Medulla oblongata (tissue), 1 donor: ENCODE results near the gene PEAK3.

Experiments
- DNase-seq: peaks from one replicate; pipeline ENCODE4 v3.0.0-alpha.2; 2015; ENCODE audit errors: extremely low spot score

Gene PEAK3

DNA sequence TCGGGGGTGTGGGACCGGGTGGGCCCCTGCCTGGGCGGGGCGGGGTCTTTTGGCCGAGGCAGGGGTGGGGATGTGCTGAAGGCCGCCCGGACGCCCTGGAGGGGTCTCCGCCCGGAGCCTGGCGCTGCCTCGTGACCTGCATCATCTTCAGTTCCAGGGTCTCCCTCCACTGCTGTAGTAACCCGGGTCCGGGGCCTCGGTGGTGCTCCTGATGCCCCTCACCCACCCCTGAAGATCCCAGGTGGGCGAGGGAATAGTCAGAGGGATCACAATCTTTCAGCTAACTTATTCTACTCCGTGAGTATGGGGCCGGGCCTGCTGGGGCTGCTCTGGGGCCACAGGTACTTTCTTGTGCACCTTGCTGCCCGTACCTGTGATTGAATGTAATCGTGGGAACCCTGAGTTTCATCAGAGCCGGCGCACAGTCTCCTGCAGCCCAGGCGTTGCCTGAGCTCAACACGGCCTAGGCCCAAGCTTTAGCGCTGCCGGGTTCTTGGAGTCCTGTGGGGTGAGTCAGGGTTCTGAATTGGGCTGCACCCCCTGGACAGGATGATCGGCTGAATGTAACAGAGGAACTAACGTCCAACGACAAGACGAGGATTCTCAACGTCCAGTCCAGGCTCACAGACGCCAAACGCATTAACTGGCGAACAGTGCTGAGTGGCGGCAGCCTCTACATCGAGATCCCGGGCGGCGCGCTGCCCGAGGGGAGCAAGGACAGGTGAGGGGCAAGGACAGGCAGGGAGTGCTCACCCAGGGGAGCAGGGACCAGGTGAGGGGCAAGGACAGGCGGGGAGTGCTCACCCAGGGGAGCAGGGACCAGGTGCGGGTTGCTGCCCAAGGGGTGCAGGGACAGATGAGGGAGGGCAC is 10.5 kb downstream of the PEAK3 start:
- no peak for DNase-seq

DNA sequence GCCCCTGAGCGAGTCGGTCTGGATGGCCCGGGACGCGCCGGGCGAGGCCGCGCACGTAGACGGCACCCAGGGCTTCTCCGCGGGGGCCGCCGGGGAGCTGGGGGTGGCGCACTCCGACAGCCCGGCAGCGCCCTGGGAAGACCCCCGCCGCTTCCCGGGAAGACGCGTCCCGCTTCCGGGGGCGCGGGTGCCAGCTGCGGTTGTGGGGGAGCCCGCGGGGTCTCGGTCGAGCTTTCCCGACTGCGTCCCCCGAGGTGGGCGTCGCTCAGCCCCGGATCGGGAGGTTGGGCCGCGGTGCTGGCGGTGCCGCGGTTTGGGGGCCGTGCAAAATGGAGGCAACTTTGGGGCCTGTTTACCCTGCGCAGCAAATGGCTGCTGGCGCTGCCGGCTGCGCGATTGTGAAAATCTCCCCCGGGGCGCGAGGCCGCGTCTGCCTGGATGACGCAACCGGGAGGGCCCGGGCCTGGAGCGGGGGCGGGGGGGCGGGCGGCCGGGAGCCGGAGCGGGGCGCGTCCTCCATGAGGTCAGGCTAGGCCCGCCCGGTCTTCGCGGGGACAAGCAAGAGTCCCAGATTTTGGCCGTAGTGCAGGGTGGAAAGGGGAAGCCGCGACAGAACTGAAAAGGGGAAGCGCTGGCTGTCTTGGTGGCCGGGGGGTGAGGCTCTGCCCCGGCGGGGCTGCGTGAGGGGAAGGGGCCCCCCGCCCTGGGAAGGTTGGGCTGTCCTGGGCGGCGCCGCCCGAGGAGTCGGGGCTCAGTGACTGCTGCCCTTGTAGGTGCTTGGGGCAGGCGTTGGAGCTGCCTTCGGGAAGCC is 11.3 kb downstream of the PEAK3 start:
- peak; percentile 83 for DNase-seq

DNA sequence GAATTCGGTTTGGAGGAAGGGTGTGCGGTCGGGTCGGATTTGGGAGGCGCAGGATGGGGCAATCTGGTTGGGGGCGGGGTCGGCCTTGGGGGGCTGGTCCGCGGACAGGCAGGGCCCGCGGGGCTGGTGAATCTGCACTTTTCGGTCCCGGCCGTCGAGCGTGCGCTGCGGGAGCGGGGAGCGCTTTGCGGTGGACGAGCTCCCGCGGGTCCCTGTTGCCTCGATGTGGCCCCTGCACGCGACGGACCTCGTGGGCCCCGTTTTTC is 11.9 kb downstream of the PEAK3 start:
- DNase-seq: no peak

DNA sequence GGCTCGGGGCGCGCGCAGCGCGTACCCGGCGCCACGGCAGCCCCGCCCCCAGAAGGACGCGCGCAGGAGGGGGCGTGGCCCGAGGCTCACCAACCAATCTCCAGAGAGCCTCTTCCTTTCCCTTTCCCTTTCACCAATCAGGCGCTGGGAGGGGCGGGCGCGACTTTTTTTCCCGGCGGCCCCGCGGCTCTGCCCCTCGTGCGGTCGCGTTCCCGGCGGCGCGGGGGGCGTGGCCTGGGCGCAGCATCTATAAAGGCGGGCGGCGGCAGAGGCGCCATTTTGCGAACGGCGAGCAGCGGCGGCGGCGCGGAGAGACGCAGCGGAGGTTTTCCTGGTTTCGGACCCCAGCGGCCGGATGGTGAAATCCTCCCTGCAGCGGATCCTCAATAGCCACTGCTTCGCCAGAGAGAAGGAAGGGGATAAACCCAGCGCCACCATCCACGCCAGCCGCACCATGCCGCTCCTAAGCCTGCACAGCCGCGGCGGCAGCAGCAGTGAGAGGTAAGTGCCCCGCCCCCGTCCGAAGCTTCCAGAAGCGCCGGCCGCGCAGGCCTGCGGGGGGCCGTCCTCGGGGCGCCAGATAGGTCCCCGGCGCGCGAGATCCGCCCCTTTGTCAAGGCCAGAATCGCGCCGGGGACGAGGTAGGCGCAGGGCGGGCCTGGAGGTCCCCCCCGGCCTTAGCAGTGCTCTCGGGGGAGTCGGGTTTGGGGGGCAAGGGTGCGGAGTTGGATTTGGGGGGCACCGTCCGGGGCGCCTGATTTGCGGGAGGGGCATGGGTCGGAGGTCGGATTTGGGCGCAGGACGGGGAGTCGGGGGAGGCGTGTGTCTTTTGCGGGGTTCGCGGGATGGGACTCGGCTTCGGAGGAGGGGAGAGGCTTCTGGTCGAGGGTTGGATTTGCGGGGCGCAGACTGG is 12.5 kb downstream of the PEAK3 start:
- DNase-seq: peak; percentile 97

DNA sequence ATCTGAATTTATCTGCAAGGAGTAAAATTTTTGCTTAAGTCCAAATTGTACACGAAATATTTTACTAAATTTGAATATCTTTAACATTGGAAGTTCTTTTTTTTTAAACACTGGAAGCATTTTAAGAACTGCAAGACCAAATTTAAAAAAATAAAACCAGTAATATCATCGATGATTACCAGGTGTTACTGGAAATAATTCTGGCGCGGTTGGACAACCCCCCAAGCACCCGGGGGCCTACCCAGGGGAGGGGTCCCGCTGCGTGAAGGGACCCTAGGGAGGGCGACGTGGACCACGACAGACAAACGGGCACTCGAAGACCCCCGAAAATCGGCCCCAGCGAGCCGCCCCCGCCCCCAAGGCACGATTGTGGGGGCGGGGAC is 13.1 kb downstream of the PEAK3 start:
- no peak for DNase-seq

DNA sequence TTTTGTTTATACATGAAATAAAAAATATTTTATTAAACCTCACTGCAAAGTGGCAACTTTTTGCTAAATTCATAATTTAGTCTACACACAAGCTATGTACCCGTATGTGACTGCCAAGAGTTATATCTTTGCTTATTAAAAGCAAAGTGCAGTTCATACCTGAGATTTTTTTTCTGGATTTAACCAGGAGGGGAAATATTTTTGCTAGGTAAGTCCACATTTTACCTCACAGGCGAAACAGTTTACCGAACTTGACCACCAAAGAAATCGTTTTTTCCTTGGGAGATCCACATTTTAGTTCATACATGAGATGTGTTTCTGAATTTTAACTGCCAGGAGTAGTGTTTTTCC is 13.5 kb downstream of the PEAK3 start:
- DNase-seq: no peak

DNA sequence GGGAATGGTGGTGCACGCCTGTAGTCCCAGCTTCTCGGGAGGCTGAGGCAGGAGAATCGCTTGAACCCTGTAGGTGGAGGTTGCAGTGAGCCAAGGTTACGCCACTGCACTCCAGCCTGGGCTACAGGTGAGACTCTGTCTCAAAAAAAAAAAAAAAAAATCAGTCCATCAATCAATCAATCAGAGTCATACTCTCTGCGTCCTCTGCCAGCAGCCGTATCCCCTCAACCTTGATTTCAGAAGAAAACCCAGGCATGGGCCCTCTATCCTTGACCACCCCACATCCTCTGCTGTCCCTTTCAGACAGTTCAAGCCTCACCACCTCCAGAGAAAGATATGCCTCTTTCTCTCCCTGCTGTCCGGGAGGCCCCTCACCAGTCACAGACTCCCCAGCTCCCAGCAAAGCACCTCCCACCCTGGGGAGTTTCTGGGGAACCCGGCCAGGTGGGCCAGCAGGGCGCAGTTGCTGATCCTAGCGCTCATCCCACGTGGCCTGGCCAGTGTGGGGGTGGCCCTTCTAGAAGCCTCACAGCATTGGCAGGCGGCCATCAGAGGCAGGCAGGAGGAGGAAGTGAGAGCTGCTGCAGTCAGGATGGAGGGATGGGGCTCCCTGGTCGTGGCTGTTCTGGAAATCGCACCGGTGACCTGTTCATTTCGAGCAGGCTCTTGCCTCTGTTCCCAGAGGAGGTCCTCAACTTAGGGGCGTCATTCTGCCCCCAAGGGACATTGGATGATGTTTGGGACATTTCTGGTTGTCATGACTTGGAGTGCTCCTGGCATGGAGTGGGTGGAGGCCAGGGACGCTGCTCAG is 15.6 kb downstream of the PEAK3 start:
- peak; percentile 90 for DNase-seq

DNA sequence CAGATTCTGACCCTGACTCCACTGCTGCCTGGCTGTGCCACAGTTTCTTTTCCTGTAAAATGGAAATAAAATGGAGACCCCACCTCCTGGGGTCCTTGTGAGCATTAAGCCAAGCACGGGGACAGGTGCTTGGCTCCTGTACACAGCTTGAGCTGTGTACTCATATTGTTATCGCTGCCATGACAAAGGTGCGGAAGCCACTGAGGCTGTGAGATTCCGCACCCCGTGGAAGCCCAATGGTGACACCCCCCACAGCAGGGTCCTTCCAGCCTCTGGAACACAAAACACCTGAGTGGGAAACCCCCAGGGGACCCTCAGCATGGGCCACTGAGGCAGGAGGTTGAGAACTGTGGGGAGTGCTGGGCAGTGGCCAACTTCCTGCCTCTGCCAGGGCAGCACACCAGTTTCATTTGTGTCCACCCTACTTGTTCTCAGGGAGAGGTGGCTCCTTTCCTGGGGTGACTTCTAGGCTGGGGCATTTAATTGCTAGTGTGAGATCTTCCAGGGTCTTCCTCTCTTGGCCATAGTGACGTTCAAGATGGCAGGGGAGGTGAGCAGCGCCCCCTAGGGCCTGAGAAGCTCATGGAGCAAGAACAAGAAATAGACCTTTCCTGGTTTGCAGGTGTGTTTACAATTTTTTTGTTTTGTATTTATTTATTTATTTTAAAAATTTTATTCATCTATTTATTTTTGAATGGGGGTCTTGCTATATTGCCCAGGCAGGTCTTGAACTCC is 20.4 kb downstream of the PEAK3 start:
- no peak for DNase-seq

DNA sequence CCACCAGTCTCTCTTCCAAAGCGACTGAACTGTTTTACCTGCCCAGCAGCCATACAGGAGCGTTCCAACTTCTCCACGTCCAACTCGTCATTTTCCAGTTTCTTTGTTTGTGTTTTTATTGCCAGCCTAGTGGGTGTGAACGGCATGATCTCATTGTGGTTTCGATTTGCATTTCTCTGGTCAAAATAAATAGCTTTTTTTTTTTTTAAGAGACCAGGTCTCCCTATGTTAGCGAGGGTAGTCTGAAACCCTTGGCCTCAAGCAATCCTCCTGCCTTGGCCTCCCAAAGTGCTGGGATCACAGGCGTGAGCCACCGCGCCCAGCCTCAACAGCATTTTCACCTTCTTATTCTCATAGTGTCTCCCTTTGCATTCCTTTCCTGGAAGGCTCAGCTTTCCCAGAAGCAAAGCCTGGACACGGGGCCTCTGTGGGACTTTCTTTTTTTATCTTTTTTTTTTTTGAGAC is 21.6 kb downstream of the PEAK3 start:
- no peak for DNase-seq

DNA sequence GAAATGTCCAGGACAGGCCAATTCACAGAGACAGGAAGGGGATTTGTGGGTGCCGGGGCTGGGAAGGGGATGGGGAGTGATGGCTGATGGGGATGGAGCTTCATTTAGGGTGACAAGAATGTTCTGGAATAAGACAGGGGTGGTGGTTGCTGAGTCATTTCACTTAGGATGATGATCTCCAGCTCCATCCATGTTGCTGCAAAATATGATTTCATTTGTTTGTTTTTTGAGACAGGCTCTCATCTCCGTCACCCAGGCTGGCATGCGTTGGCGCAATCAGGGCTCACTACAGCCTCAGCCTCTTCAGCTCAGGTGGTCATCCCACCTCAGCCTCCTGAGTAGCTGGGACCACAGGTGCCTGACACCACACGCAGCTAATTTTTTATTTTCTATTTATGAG is 22.6 kb downstream of the PEAK3 start:
- DNase-seq: no peak

DNA sequence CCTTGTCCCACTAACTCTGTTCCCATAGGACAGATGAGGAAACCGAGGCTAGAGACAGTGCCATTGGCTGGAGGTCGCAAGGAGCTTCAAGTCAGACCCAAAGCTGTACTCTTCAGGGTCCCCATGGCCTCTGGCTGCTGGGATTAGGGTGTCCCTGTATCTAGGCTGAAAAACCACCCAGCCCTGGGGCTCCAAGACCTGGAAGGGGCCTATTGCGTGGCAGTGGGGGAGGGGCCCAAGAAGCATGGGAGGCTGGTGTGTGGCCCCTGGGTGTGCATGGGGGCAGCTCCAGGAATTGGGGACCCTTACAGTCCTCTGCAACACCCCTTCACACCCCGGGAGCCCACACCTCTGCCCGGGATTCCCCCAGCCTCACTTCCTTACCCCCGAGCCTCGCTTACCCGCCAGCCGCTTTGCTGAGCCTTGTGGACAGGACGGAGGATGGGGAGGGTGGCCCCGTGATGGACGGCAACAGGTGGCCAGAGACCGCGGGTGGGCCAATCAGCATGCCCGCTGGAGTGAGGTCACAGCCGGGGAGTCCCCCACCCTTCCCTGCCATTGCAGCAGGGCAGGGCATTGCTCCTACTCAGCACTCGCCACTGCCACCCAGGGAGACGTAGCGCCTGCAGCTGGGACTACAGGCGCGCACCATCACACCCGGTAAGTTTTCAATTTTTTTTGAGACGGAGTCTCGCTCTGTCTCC is 25.8 kb downstream of the PEAK3 start, which contains the start of gene JSRP1:
JSRP1 (minus strand) TSS at position 436 of the 704 bp plus-strand sequence. CDS start 1,103 bp downstream, outside the sequence.
- no peak for DNase-seq

DNA sequence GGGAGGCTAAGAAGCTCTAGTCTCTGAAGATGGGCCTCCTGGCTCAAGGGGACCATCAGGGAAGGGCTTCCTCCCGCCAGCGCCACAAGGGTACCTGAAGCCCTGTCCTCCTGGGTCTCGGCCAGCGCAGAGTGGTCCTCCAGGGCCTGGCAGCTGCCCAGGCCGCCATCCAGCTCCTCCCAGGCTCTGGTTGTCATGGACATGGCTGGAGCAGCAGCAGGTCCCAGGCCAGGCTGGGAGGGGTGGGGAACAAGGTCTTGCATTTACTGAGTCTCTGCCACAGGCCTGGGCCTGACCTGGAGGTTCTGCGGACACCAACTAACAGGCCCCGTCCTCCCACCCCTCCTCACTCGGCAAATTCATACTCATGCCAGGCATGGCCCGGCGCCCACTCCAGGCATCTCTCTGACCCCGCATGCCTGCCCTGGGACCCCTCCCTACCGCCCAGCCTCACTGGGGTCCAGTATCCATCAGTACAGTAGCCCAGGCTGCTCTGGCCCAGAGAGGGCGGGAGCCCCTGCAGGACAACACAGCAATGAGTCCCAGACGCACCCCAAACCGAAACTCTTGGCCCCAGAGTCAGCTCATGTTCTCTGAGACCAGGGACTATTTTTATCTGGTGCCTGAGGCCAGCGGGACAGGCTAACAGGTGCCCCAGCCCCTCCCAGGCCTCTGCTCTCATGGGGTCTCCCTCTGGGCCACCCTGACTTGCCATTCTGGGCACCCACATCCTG is 26.7 kb downstream of the PEAK3 start:
- no peak for DNase-seq

DNA sequence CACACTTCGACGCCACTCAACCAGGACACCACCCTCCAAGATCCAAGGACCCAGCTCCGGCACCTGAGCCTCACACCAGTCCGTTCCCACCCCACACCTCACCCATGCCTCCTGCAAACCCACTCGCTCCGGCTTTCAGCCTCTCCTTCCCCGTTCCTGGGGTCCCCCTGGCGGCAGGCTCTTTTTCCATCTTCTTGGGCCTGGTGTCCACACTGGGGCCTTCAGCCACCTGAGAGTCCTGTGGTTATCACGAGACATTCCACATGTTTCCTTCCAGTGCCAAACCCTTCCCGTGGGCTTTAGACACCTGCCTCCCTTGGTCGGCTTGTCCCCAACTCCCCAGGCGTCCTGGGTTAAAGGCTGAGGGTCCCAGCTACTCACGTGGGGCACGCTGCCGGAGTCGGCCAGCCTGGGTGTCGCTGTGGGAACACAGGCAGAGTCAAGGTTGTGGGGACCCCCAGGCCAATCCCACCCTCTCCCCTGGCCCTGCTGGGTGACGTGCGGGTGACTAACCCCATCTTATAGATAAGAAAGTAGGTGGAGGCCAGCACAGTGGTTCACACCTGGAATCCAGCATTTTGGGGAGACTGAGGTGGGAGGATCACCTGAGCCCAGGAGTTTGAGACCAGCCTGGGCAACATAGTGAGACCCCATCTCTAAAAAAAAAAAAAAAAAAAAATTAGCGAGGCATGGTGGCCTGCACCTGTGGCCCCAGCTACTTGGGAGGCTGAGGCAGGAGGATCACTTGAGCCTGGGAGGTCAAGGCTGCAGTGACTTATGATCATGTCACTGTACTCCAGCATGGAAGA is 27.7 kb downstream of the PEAK3 start:
- DNase-seq: no peak

DNA sequence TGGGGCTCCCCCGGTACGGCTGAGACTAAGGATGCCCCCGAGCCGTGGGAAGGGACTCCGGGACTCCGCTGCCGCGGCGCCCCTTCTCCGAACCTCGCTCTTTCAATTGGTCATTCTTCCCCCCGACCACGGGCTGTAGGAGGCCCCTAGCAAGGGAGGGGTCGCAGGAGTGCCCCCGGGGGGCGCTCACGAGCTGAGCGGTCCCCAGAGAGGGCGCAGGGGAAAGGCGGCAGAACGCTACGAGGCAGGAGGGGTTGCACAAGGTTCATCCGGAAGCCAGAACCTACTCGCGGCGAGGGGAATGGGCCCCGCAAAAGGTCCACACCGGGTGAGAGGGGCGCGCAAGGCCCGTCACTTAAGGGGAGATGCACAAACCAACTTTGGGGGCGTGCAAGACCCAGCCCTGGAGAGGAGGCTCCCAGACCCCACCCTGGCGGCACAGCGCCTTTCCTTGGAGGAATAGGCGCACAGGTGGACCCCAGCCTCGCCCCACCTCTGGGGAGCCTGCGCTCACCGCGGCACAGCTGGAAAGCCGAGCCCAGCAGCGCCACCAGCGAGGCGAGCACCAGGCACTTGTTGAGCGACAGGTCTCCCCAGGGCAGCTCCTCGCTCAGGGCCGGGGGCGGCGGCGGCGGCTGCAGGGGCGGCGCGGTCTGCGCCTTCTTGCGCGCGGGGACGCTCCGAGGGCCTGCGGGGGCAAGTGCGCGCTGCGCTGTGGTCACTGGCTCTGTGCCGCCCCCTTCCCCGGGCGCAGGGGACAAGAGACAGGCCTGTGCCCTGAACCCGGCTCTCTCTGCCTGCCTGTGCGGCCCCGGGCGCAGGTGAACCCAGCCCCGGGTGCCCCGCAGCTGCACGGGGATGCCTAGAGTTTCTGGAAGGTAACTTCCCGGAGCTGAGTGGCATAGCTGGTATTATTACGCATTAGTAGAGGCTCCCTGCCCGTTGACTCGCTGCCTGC is 28.6 kb downstream of the PEAK3 start:
- no peak for DNase-seq

DNA sequence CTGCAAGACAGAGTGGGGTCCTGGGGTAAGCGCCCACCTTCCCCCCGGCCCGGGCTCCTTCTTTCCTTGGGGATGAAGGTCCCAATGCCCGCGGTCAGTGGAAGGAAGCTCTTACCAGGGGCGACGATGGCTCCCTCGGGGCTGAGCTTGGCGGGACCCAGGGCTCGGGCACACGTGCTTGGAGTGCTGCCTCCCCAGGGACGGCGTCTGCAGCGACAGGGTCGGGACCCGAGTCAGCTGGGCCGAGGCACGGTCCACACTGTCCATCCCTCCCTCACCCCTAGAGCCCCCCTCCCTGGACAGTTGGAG is 29.2 kb downstream of the PEAK3 start:
- no peak for DNase-seq

DNA sequence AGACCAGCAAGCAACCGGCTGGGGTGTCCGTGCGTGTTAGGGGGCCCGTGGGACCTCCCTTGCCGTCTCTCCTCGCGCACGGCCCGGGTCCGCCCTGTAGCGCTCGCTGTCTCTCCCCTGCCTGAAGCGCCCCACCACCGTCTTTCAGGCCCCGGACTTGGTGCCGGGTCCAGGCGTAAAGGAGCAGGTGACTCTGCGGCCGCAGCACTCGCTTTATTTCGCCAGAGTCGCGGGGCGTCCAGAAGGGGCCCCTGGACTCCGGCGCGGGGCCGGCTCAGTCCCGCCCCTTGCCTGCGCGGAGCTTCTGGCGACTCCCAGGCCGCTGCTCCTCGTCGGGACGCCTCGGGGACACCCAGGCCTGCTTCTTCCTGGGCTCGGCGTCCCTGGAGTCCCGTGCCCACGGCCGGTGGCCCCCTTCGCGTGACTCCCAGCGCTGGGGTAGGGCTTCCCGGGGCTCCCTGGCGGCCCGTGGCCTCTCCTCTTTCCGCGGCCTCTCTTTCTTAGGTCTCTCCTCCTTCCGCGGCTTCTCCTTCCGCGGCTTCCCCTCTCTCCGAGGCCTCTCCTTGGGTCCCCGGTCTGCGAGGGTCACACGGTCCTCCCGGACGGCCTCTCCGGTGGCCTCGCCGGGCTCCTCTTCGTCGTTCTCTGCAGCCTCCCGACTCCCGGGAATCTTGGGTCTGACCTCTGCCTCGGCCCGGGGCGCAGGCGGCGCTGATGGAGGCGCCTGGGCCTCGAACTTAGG is 29.7 kb downstream of the PEAK3 start:
- no peak for DNase-seq
